ENCODE measurements around the gene ADAM23.

DNA sequence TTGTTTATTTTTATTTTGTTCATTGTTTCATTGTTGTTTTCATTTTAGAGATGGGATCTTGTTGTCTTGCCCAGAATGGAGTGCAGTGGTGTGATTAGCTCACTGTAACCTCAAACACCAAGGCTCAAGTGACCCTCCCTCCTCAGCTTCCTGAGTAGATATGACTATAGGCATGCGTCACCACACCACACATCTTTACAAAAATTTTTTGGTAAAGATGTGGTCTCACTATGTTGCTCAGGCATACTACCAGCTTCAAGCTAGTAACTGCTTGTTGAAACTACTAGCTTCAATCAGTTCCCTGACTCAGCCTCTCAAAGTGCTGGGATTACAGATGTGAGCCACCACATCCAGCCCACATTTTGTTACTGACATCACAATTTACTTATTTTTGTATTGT is 213.8 kb downstream of the ADAM23 start:
- no peak for TF ChIP-seq EZH2 (IDR thresholded peaks at IDR 0.05; ENCODE audit: insufficient read depth, poor library complexity, severe bottlenecking)
- TF ChIP-seq EZH2phosphoT487 (IDR thresholded peaks at IDR 0.05; ENCODE audit: insufficient read depth, low read depth): no peak
